OCI-M1 (cell line): ENCODE results near the gene BRAF.
"Not testable (repeated sequence)": the region's sequence is repeated elsewhere in the genome, so short reads cannot be mapped to it uniquely, and the experiment has no call there.

Source experiments
- DNase-seq: peaks from one replicate; lab custom pipeline; 2025; lab: John Stamatoyannopoulos, UW

Gene BRAF

GRCh38 chr7:140918236-140918635 is 6.5 kb downstream of the BRAF start:
- no peak for DNase-seq

- no peak for DNase-seq
Measured at GRCh38 chr7:140917258-140917657, 7.5 kb downstream of the BRAF start.

GRCh38 chr7:140915935-140916555 is 8.7 kb downstream of the BRAF start:
- DNase-seq: no peak

- no peak for DNase-seq
Measured at GRCh38 chr7:140914083-140914482, 10.6 kb downstream of the BRAF start.

- DNase-seq: not testable (repeated sequence)
Measured at GRCh38 chr7:140913596-140913928, 11.2 kb downstream of the BRAF start.

GRCh38 chr7:140911746-140912145 is 13.0 kb downstream of the BRAF start:
- no peak for DNase-seq

GRCh38 chr7:140909476-140910161 is 15.1 kb downstream of the BRAF start:
- no peak for DNase-seq

- no peak for DNase-seq
Measured at GRCh38 chr7:140908361-140908760, 16.4 kb downstream of the BRAF start.

- no peak for DNase-seq
Measured at GRCh38 chr7:140903741-140904480, 20.8 kb downstream of the BRAF start.

- DNase-seq: no peak
Measured at GRCh38 chr7:140902303-140902953, 22.3 kb downstream of the BRAF start.

GRCh38 chr7:140901941-140902302 is 22.8 kb downstream of the BRAF start:
- no peak for DNase-seq

- no peak for DNase-seq
Measured at GRCh38 chr7:140899883-140900282, 24.8 kb downstream of the BRAF start.

GRCh38 chr7:140898786-140899536 is 25.8 kb downstream of the BRAF start:
- no peak for DNase-seq

GRCh38 chr7:140896996-140897395 is 27.7 kb downstream of the BRAF start:
- no peak for DNase-seq

GRCh38 chr7:140889645-140890044 is 35.1 kb downstream of the BRAF start:
- DNase-seq: peak; percentile 77

GRCh38 chr7:140889150-140889549 is 35.6 kb downstream of the BRAF start:
- DNase-seq: no peak

- no peak for DNase-seq
Measured at GRCh38 chr7:140888087-140888486, 36.6 kb downstream of the BRAF start.

GRCh38 chr7:140885735-140886334 is 38.9 kb downstream of the BRAF start:
- no peak for DNase-seq

- DNase-seq: no peak
Measured at GRCh38 chr7:140883378-140883777, 41.4 kb downstream of the BRAF start.

- not testable (repeated sequence) for DNase-seq
Measured at GRCh38 chr7:140882834-140883233, 41.9 kb downstream of the BRAF start.

- DNase-seq: no peak
Measured at GRCh38 chr7:140881507-140882228, 43.1 kb downstream of the BRAF start.
